ENCODE measurements around the gene RNASE4. TPM values are rescaled to one million over a fixed set of nuclear protein-coding genes. Genes with fewer than 3 reads are reported as not detected.
"Not testable (repeated sequence)": the region's sequence is repeated elsewhere in the genome, so short reads cannot be mapped to it uniquely, and the experiment has no call there.

RNASE4 gene
- total RNA-seq, 1 donor from 2014 or later: 96.5 TPM

- DNase-seq (ENCODE audit: low spot score): no peak
Measured at GRCh38 chr14:20698018-20698329, 13.6 kb downstream of the RNASE4 start.

GRCh38 chr14:20698934-20699333 lies 14.6 kb downstream of the RNASE4 start:
- DNase-seq (ENCODE audit: low spot score): no peak

- peak; percentile 92 for DNase-seq (ENCODE audit: low spot score)
Measured at GRCh38 chr14:20699931-20700330, 15.6 kb downstream of the RNASE4 start.

- DNase-seq (ENCODE audit: low spot score): not testable (repeated sequence)
Measured at GRCh38 chr14:20700965-20701364, 16.6 kb downstream of the RNASE4 start.

GRCh38 chr14:20706657-20707355 lies 22.4 kb downstream of the RNASE4 start:
- DNase-seq (ENCODE audit: low spot score): no peak

- DNase-seq (ENCODE audit: low spot score): peak; percentile 26
Measured at GRCh38 chr14:20707622-20708021, 23.3 kb downstream of the RNASE4 start.

GRCh38 chr14:20711261-20711660 lies 26.9 kb downstream of the RNASE4 start:
- DNase-seq (ENCODE audit: low spot score): no peak

GRCh38 chr14:20711685-20712084 lies 27.3 kb downstream of the RNASE4 start:
- DNase-seq (ENCODE audit: low spot score): no peak

- DNase-seq (ENCODE audit: low spot score): peak; percentile 18
Measured at GRCh38 chr14:20712904-20713303, 28.5 kb downstream of the RNASE4 start.

- peak; percentile 35 for DNase-seq (ENCODE audit: low spot score)
Measured at GRCh38 chr14:20714593-20715250, 30.4 kb downstream of the RNASE4 start.

- peak; percentile 45 for DNase-seq (ENCODE audit: low spot score)
Measured at GRCh38 chr14:20719777-20720176, 35.4 kb downstream of the RNASE4 start.

GRCh38 chr14:20720741-20721140 lies 36.4 kb downstream of the RNASE4 start:
- DNase-seq (ENCODE audit: low spot score): no peak

- no peak for DNase-seq (ENCODE audit: low spot score)
Measured at GRCh38 chr14:20722016-20722415, 37.7 kb downstream of the RNASE4 start.

GRCh38 chr14:20723488-20723887 lies 39.1 kb downstream of the RNASE4 start:
- no peak for DNase-seq (ENCODE audit: low spot score)

- not testable (repeated sequence) for DNase-seq (ENCODE audit: low spot score)
Measured at GRCh38 chr14:20726121-20726520, 41.8 kb downstream of the RNASE4 start.

GRCh38 chr14:20726531-20726930 lies 42.2 kb downstream of the RNASE4 start:
- no peak for DNase-seq (ENCODE audit: low spot score)

GRCh38 chr14:20730891-20731290 lies 46.5 kb downstream of the RNASE4 start:
- DNase-seq (ENCODE audit: low spot score): peak; percentile 13

- no peak for DNase-seq (ENCODE audit: low spot score)
Measured at GRCh38 chr14:20732477-20732876, 48.1 kb downstream of the RNASE4 start.

GRCh38 chr14:20732979-20733635 lies 48.7 kb downstream of the RNASE4 start:
- peak; percentile 42 for DNase-seq (ENCODE audit: low spot score)

GRCh38 chr14:20733684-20734429 lies 49.5 kb downstream of the RNASE4 start:
- DNase-seq (ENCODE audit: low spot score): peak; percentile 65

GRCh38 chr14:20734430-20734806 lies 50.1 kb downstream of the RNASE4 start:
- peak; percentile 27 for DNase-seq (ENCODE audit: low spot score)

GRCh38 chr14:20738292-20738691 lies 53.9 kb downstream of the RNASE4 start:
- not testable (repeated sequence) for DNase-seq (ENCODE audit: low spot score)
